Smooth muscle cell (in vitro differentiated cells): ENCODE measurements around the gene TALDO1. TPM values are rescaled to one million over a fixed set of nuclear protein-coding genes. Genes with fewer than 3 reads are reported as not detected.

ENCODE experiments used
- DNase-seq: peaks from one replicate; lab custom pipeline; 2025; ENCODE audit not compliant: unreplicated experiment; lab: John Stamatoyannopoulos, UW
- H2AFZ ChIP-seq: fragments of 200-600 bp; sonication (generic); 2 replicates; pipeline ENCODE4 v1.6.0; 2016; ENCODE audit warnings: antibody characterized with exemption, low read depth, mild to moderate bottlenecking
- H3F3A ChIP-seq: fragments of 200-600 bp; sonication (generic); 2 replicates; pipeline ENCODE4 v1.6.0; 2017; ENCODE audit warnings: antibody characterized with exemption, low read depth
- H3K27ac ChIP-seq: fragments of 200-600 bp; sonication (generic); 2 replicates; pipeline ENCODE4 v1.5.1; 2016; ENCODE audit warnings: low read depth, mild to moderate bottlenecking
- H3K27me3 ChIP-seq: fragments of 200-600 bp; sonication (generic); 2 replicates; pipeline ENCODE4 v1.6.1; 2016; ENCODE audit warnings: low read depth, mild to moderate bottlenecking
- H3K36me3 ChIP-seq: fragments of 200-600 bp; sonication (generic); 2 replicates; pipeline ENCODE4 v1.5.1; 2016; ENCODE audit warnings: low read depth
- H3K4me1 ChIP-seq: fragments of 200-600 bp; sonication (generic); 2 replicates; pipeline ENCODE4 v1.5.1; 2016; ENCODE audit warnings: low read depth
- H3K4me2 ChIP-seq: fragments of 200-600 bp; sonication (generic); 2 replicates; pipeline ENCODE4 v1.6.0; 2016; ENCODE audit warnings: mild to moderate bottlenecking
- H3K4me3 ChIP-seq: fragments of 200-600 bp; sonication (generic); 2 replicates; pipeline ENCODE4 v1.5.1; 2016; ENCODE audit warnings: mild to moderate bottlenecking
- H3K79me2 ChIP-seq: fragments of 200-600 bp; sonication (generic); 2 replicates; pipeline ENCODE4 v1.6.0; 2016; ENCODE audit warnings: low read depth, mild to moderate bottlenecking
- H3K9ac ChIP-seq: fragments of 200-600 bp; sonication (generic); 2 replicates; pipeline ENCODE4 v1.6.0; 2016; ENCODE audit warnings: low read depth
- H3K9me3 ChIP-seq: fragments of 200-600 bp; sonication (generic); replicated peaks from 2 replicates; pipeline ENCODE4 v1.5.1; 2016; ENCODE audit warnings: low read depth
- H4K20me1 ChIP-seq: fragments of 200-600 bp; sonication (generic); 2 replicates; pipeline ENCODE4 v1.6.0; 2016; ENCODE audit warnings: low read depth
- CTCF ChIP-seq: fragments of 200-600 bp; sonication (generic); IDR thresholded peaks from 2 replicates; pipeline ENCODE4 v1.5.1; 2017; ENCODE audit warnings: borderline replicate concordance, mild to moderate bottlenecking, antibody characterized with exemption; ENCODE audit not compliant: insufficient read depth, poor library complexity, severe bottlenecking
- WGBS: methylation state at CpG from one replicate; pipeline ENCODE4 v1.1.7; 2016; ENCODE audit warnings: low lambda C conversion rate; 5-methylcytosine and 5-hydroxymethylcytosine counted together
- polyA plus RNA-seq: library from polyadenylated mRNA; unstranded; fragments of >200 nt; fragmentation: Nextera tagmentation; extraction: Ambion mirVana; gene quantifications from 2 replicates; pipeline ENCODE4 v1.2.1, GENCODE V29; 2016
- total RNA-seq: library from RNA; depleted of rRNA; stranded (reverse); fragments of >200 nt; gene quantifications from 2 replicates; pipeline ENCODE4 v1.2.3, GENCODE V29; 2014

Gene TALDO1
- total and polyA plus RNA-seq, 2 experiments from 2014 or later: 100 to 155 TPM

GRCh38 chr11:787084-787675, 39.9 kb downstream of the TALDO1 start:
- no peaks in the 10 kb centered on the region for H3K27me3 ChIP-seq
- no peak overlapping the region for H3K9ac ChIP-seq
- no peaks in the 10 kb centered on the region for H3K79me2 ChIP-seq
- peaks cover 2% of the 10 kb centered on the region for H3K4me1 ChIP-seq
- no peak overlapping the region for H3K27ac ChIP-seq
- DNase-seq: no peak
- H3K36me3 ChIP-seq: no peaks in the 10 kb centered on the region
- TF ChIP-seq CTCF: no peak
- WGBS: 93% methylated on average over 13 of the region's 24 CpGs
- H3K4me2 ChIP-seq: no peak overlapping the region
- H2AFZ ChIP-seq: no peak overlapping the region
- peaks cover 5% of the 10 kb centered on the region for H3F3A ChIP-seq
- no peak overlapping the region for H3K4me3 ChIP-seq
- no peaks in the 10 kb centered on the region for H3K9me3 ChIP-seq
- H4K20me1 ChIP-seq: peaks cover 19% of the 10 kb centered on the region

- Histone ChIP-seq H3K4me3 (no peak overlapping the region), H3K79me2 (no peaks in the 10 kb centered on the region), H2AFZ (no peak overlapping the region), H3K9me3 (no peaks in the 10 kb centered on the region), H4K20me1 (peaks cover 10% of the 10 kb centered on the region), H3K27me3 (no peaks in the 10 kb centered on the region), H3K4me2 (no peak overlapping the region), H3K9ac (no peak overlapping the region), H3F3A (peaks cover 5% of the 10 kb centered on the region), H3K4me1 (peaks cover 2% of the 10 kb centered on the region), H3K36me3 (no peaks in the 10 kb centered on the region), H3K27ac (no peak overlapping the region)
- no peak for DNase-seq
- WGBS: 89% methylated on average over 26 of the region's 28 CpGs
- no peak for TF ChIP-seq CTCF
Measured at GRCh38 chr11:788009-788640, 40.9 kb downstream of the TALDO1 start.

- Histone ChIP-seq H3F3A (peaks cover 5% of the 10 kb centered on the region), H3K36me3 (no peaks in the 10 kb centered on the region), H3K9ac (no peak overlapping the region), H3K9me3 (no peaks in the 10 kb centered on the region), H3K4me3 (no peak overlapping the region), H3K4me2 (no peak overlapping the region), H3K27ac (no peak overlapping the region), H2AFZ (no peak overlapping the region), H3K79me2 (no peaks in the 10 kb centered on the region), H3K27me3 (no peaks in the 10 kb centered on the region), H3K4me1 (no peaks in the 10 kb centered on the region), H4K20me1 (peaks cover 7% of the 10 kb centered on the region)
- TF ChIP-seq CTCF: no peak
- 68% methylated on average over 27 of the region's 31 CpGs for WGBS
- no peak for DNase-seq
Measured at GRCh38 chr11:788953-789940, 42.0 kb downstream of the TALDO1 start.
